Astrocyte (in vitro differentiated cells and primary cell): ENCODE results near the gene ACTA2. TPM values are rescaled to one million over a fixed set of nuclear protein-coding genes. Genes with fewer than 3 reads are reported as not detected.

Source experiments
- DNase-seq: peaks from one replicate; pipeline ENCODE4 v3.0.0-alpha.2; 2010; ENCODE audit warnings: low read depth
- FAIRE-seq: peaks from 2 replicates; lab custom pipeline; 2011; peaks lifted over from hg19 to GRCh38; lab: Jason Lieb, UNC
- H2AFZ ChIP-seq: 2 replicates; pipeline ENCODE4 v1.6.0; 2012; ENCODE audit warnings: low read depth, low read length, inconsistent platforms
- H3K27ac ChIP-seq: 2 replicates; pipeline ENCODE4 v1.5.1; 2011; ENCODE audit warnings: low read depth, low read length, inconsistent platforms
- H3K27me3 ChIP-seq: 2 replicates; pipeline ENCODE4 v1.6.0; 2011; ENCODE audit warnings: low read length, inconsistent platforms; ENCODE audit not compliant: insufficient read depth
- H3K36me3 ChIP-seq: 2 replicates; pipeline ENCODE4 v1.5.1; 2011; ENCODE audit warnings: low read length, inconsistent platforms; ENCODE audit not compliant: insufficient read depth
- H3K4me1 ChIP-seq: 2 replicates; pipeline ENCODE4 v1.5.1; 2011; ENCODE audit warnings: low read length, inconsistent platforms; ENCODE audit not compliant: insufficient read depth
- H3K4me2 ChIP-seq: 2 replicates; pipeline ENCODE4 v1.6.0; 2012; ENCODE audit warnings: low read length, inconsistent platforms
- H3K4me3 ChIP-seq: 2 replicates; pipeline ENCODE4 v1.5.1; 2011; ENCODE audit warnings: low read depth, mild to moderate bottlenecking, low read length, inconsistent platforms; ENCODE audit not compliant: insufficient read depth
- H3K79me2 ChIP-seq: 2 replicates; pipeline ENCODE4 v1.6.0; 2012; ENCODE audit warnings: mild to moderate bottlenecking, low read length, inconsistent platforms; ENCODE audit not compliant: insufficient read depth
- H3K9ac ChIP-seq: 2 replicates; pipeline ENCODE4 v1.6.0; 2012; ENCODE audit warnings: mild to moderate bottlenecking, low read length, inconsistent platforms
- H3K9me3 ChIP-seq: 2 replicates; pipeline ENCODE4 v1.5.1; 2012; ENCODE audit warnings: low read depth, mild to moderate bottlenecking, low read length, inconsistent platforms; ENCODE audit not compliant: insufficient read depth
- H4K20me1 ChIP-seq: 2 replicates; pipeline ENCODE4 v1.6.0; 2012; ENCODE audit warnings: low read length, inconsistent platforms; ENCODE audit not compliant: insufficient read depth
- H3K27ac Mint-ChIP-seq: one replicate; pipeline ENCODE4 v1.8.0; 2021; ENCODE audit warnings: mild to moderate bottlenecking, mixed read lengths; ENCODE audit not compliant: unreplicated experiment
- H3K27me3 Mint-ChIP-seq: one replicate; pipeline ENCODE4 v1.8.0; 2021; ENCODE audit warnings: low read depth, mixed read lengths; ENCODE audit not compliant: unreplicated experiment
- H3K36me3 Mint-ChIP-seq: one replicate; pipeline ENCODE4 v1.8.0; 2021; ENCODE audit warnings: low read depth, mixed read lengths; ENCODE audit not compliant: unreplicated experiment
- H3K4me1 Mint-ChIP-seq: one replicate; pipeline ENCODE4 v1.8.0; 2021; ENCODE audit warnings: low read depth, mixed read lengths; ENCODE audit not compliant: unreplicated experiment
- H3K4me3 Mint-ChIP-seq: one replicate; pipeline ENCODE4 v1.8.0; 2021; ENCODE audit warnings: mild to moderate bottlenecking, moderate library complexity, mixed read lengths; ENCODE audit not compliant: unreplicated experiment
- H3K9me3 Mint-ChIP-seq: one replicate; pipeline ENCODE4 v1.8.0; 2021; ENCODE audit warnings: mild to moderate bottlenecking, mixed read lengths; ENCODE audit not compliant: unreplicated experiment
- EZH2 ChIP-seq: IDR thresholded peaks from 2 replicates; pipeline ENCODE4 v1.6.1; 2012; ENCODE audit warnings: mild to moderate bottlenecking, low read length, inconsistent platforms; ENCODE audit not compliant: insufficient read depth
- total RNA-seq: library from RNA; stranded (reverse); gene quantifications from 2 replicates; pipeline ENCODE4 v1.2.1, GENCODE V29; 2021
- TF ChIP-seq, protein P1 (sequence below): IDR thresholded peaks from 2 replicates; pipeline ENCODE4 v1.5.1; 2011; ENCODE audit warnings: low read depth, mild to moderate bottlenecking, inconsistent platforms, low read length, moderate library complexity; ENCODE audit not compliant: insufficient read depth

The ACTA2 gene
- total RNA-seq, 1 donor from 2014 or later: 345 TPM

DNA sequence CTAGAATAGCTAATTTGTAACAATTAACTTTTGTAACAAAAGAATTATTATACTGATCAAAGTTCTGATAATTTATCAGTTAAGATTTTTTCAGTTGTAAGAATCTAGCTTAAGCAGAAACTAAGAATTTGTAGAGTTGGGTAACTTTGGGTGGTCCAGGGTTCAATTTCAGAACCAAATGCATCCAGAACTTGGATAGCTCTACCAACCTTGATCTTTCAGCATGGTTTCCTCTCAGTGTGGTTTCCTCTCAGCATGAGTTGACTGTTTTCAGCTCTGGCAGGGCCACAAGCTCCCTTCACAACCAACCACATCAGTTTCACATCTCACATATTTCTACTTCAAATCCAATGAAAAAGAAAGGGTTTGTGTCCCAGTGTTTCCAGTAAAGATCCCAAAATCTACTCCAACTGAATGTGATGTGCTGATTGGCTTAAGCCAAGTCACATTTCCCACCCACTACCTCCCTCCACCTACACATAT is 34.7 kb upstream of the ACTA2 start:
- Histone ChIP-seq H3K4me3 (no peak overlapping the region), H4K20me1 (peaks cover 12% of the 10 kb centered on the region), H2AFZ (no peak overlapping the region), H3K4me2 (no peak overlapping the region), H3K36me3 (no peaks in the 10 kb centered on the region), H3K27me3 (no peaks in the 10 kb centered on the region), H3K9ac (no peak overlapping the region), H3K27ac (no peak overlapping the region), H3K79me2 (peaks cover 13% of the 10 kb centered on the region), H3K4me1 (peaks cover 9% of the 10 kb centered on the region), H3K9me3 (no peaks in the 10 kb centered on the region)
- no peaks in the 10 kb centered on the region for H3K27me3 Mint-ChIP-seq
- DNase-seq (no peak), FAIRE-seq (no peak)
- H3K9me3 Mint-ChIP-seq: no peaks in the 10 kb centered on the region
- no peak overlapping the region for H3K27ac Mint-ChIP-seq
- peaks cover under 1% of the 10 kb centered on the region for H3K36me3 Mint-ChIP-seq
- H3K4me3 Mint-ChIP-seq: no peak overlapping the region
- H3K4me1 Mint-ChIP-seq: peaks cover 15% of the 10 kb centered on the region
- no peak for TF ChIP-seq EZH2

DNA sequence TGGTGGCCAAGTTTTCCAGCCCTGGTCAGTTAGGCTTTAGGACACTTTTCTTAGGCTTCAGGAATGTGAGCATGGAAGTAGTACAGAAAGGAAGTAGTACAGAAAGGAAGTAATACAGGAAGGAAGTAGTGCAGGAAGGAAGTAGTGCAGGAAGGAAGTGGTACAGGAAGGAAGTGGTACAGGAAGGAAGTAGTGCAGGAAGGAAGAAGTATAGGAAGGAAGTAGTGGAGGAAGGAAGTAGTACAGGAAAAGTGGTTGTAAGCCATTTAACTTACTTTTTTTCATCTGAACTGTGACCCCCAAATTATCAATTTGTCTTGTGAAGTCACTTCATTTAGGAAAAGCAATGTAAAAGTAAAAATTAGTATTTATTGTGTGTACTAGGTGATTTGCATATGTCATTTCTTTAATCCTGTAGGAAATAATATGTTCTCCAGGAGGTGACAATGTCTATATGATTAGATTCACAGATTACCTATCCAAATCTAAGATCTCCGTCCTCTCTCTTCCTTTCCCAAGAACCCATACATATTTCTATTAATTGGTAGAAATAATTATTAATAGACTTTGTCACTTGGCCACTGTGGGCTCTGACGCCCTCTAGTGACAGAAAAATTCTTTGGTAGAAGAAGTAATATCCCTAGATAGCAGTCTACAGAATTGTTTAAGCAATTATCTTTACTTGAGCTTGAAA is 34.1 kb upstream of the ACTA2 start:
- H3K27ac ChIP-seq: no peak overlapping the region
- peaks cover 6% of the 10 kb centered on the region for H4K20me1 ChIP-seq
- H3K4me1 Mint-ChIP-seq: peaks cover 10% of the 10 kb centered on the region
- H3K27me3 Mint-ChIP-seq: no peaks in the 10 kb centered on the region
- H3K4me3 ChIP-seq: no peak overlapping the region
- H3K4me1 ChIP-seq: peaks cover 9% of the 10 kb centered on the region
- no peak overlapping the region for H3K9ac ChIP-seq
- FAIRE-seq (no peak), DNase-seq (no peak)
- H3K79me2 ChIP-seq: peaks cover 7% of the 10 kb centered on the region
- no peaks in the 10 kb centered on the region for H3K9me3 ChIP-seq
- no peaks in the 10 kb centered on the region for H3K9me3 Mint-ChIP-seq
- TF ChIP-seq EZH2: no peak
- TF ChIP-seq, protein P1, sequence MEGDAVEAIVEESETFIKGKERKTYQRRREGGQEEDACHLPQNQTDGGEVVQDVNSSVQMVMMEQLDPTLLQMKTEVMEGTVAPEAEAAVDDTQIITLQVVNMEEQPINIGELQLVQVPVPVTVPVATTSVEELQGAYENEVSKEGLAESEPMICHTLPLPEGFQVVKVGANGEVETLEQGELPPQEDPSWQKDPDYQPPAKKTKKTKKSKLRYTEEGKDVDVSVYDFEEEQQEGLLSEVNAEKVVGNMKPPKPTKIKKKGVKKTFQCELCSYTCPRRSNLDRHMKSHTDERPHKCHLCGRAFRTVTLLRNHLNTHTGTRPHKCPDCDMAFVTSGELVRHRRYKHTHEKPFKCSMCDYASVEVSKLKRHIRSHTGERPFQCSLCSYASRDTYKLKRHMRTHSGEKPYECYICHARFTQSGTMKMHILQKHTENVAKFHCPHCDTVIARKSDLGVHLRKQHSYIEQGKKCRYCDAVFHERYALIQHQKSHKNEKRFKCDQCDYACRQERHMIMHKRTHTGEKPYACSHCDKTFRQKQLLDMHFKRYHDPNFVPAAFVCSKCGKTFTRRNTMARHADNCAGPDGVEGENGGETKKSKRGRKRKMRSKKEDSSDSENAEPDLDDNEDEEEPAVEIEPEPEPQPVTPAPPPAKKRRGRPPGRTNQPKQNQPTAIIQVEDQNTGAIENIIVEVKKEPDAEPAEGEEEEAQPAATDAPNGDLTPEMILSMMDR: peak; percentile 54
- no peak overlapping the region for H2AFZ ChIP-seq
- no peak overlapping the region for H3K27ac Mint-ChIP-seq
- peaks cover 2% of the 10 kb centered on the region for H3K36me3 Mint-ChIP-seq
- H3K27me3 ChIP-seq: no peaks in the 10 kb centered on the region
- no peaks in the 10 kb centered on the region for H3K36me3 ChIP-seq
- H3K4me2 ChIP-seq: no peak overlapping the region
- no peak overlapping the region for H3K4me3 Mint-ChIP-seq

DNA sequence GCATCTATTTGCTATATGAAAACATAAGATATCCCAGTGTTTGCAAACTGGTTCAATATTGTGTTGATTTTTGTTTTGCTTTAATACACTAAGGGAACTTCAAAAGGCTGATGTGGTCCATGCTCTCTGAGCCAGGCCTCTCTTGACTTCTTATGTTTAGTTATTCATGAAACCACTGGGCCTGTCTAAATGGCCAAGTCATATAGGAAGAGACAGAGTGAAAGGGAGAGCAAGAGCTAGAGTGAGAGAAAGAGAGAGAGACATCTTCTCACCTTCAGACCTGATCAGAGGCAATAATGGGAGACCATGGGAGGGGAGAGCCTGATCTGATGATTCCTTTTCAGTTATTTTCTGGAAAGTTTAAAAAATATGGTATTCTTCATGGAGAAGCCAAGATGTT is 32.0 kb upstream of the ACTA2 start:
- no peak overlapping the region for H3K4me2 ChIP-seq
- FAIRE-seq (no peak), DNase-seq (no peak)
- H3K36me3 ChIP-seq: no peaks in the 10 kb centered on the region
- Mint-ChIP-seq H3K36me3 (peaks cover 5% of the 10 kb centered on the region), H3K27ac (no peak overlapping the region), H3K4me3 (no peak overlapping the region), H3K4me1 (peaks cover 19% of the 10 kb centered on the region), H3K27me3 (no peaks in the 10 kb centered on the region), H3K9me3 (no peaks in the 10 kb centered on the region)
- TF ChIP-seq, protein P1: no peak
- no peak for TF ChIP-seq EZH2
- H4K20me1 ChIP-seq: peaks cover 12% of the 10 kb centered on the region
- H3K27ac ChIP-seq: no peak overlapping the region
- H3K4me1 ChIP-seq: peaks cover 14% of the 10 kb centered on the region
- no peak overlapping the region for H3K9ac ChIP-seq
- no peak overlapping the region for H3K4me3 ChIP-seq
- no peaks in the 10 kb centered on the region for H3K9me3 ChIP-seq
- no peak overlapping the region for H2AFZ ChIP-seq
- no peaks in the 10 kb centered on the region for H3K27me3 ChIP-seq
- H3K79me2 ChIP-seq: peaks cover 3% of the 10 kb centered on the region
